ENCODE measurements around the gene ZNF3.

DNA sequence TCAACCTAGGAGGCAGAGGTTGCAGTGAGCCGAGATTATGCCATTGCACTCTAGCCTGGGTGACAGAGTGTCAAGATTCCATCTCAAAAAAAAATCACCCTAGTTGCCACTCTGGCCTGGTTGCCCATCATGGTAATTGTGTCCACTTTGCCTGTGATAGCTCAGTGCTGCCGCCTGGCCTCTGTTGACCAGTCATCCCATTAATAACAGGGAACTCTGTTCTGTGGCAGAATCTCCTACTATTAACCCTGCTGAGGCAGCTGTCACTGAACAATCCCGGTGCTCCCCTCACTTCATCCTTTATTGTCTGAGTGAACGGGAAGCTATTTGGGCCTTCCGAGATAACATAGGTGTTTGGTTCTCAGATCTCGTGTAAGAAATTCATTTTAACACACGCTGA is 14.6 kb downstream of the ZNF3 start:
- TF ChIP-seq, protein P1, sequence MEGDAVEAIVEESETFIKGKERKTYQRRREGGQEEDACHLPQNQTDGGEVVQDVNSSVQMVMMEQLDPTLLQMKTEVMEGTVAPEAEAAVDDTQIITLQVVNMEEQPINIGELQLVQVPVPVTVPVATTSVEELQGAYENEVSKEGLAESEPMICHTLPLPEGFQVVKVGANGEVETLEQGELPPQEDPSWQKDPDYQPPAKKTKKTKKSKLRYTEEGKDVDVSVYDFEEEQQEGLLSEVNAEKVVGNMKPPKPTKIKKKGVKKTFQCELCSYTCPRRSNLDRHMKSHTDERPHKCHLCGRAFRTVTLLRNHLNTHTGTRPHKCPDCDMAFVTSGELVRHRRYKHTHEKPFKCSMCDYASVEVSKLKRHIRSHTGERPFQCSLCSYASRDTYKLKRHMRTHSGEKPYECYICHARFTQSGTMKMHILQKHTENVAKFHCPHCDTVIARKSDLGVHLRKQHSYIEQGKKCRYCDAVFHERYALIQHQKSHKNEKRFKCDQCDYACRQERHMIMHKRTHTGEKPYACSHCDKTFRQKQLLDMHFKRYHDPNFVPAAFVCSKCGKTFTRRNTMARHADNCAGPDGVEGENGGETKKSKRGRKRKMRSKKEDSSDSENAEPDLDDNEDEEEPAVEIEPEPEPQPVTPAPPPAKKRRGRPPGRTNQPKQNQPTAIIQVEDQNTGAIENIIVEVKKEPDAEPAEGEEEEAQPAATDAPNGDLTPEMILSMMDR (IDR thresholded peaks at IDR 0.05), result no peak
- TF ChIP-seq EP300 (IDR thresholded peaks at IDR 0.05; ENCODE audit: low read depth) (no peak), POLR2A (IDR thresholded peaks at IDR 0.05) (no peak), POLR2AphosphoS5 (IDR thresholded peaks at IDR 0.05) (no peak)

Data from transverse colon (tissue), 4 donors.